Gastroesophageal sphincter (tissue), 3 donors: ENCODE measurements around the gene MCM5.

ENCODE experiments used
- CTCF ChIP-seq, 4 experiments: fragments of 200-600 bp in 2 of 4; fragments of 450-650 bp in 2 of 4; sonication (generic) in 1 of 4; IDR thresholded peaks; one replicate each; pipeline ENCODE4 v1.5.1; 2017 to 2019; ENCODE audit warnings: antibody characterized with exemption in 4 of 4, mild to moderate bottlenecking in 2 of 4, moderate library complexity in 2 of 4
- POLR2A ChIP-seq, 2 donors: fragments of 450-650 bp; IDR thresholded peaks; one replicate each; pipeline ENCODE4 v1.6.1; 2017; ENCODE audit warnings: antibody characterized with exemption in 2 of 2, mild to moderate bottlenecking in 2 of 2, moderate library complexity in 1 of 2
- POLR2AphosphoS5 ChIP-seq: sonication (generic); formaldehyde crosslinking; IDR thresholded peaks from one replicate; pipeline ENCODE4 v1.6.1; 2017; ENCODE audit warnings: antibody characterized with exemption

- TF ChIP-seq POLR2AphosphoS5, result no peak
- TF ChIP-seq CTCF (IDR thresholded peaks at IDR 0.05), result no peak
- no peak for TF ChIP-seq POLR2A (IDR thresholded peaks at IDR 0.05)
Measured at GRCh38 chr22:35422145-35422544, 22.2 kb downstream of the MCM5 start.
